ENCODE data around the gene AQP5. TPM values are rescaled to one million over a fixed set of nuclear protein-coding genes. Genes with fewer than 3 reads are reported as not detected.
"Not testable (repeated sequence)": the region's sequence is repeated elsewhere in the genome, so short reads cannot be mapped to it uniquely, and the experiment has no call there.

Gene AQP5
- total and polyA plus RNA-seq, 2 donors (not counting 3 experiments of a cell fraction or from before 2014, with no cell fraction given) = 0.95 to 2.3 TPM

- H3K9ac ChIP-seq (replicated peaks; ENCODE audit: extremely low read depth, insufficient read depth, low read length); H3K9me1 ChIP-seq (replicated peaks; ENCODE audit: control insufficient read depth, extremely low read depth, insufficient read depth, low read length); FAIRE-seq; DNase-seq (ENCODE audit: low read depth, low spot score); H4K20me1 ChIP-seq (replicated peaks; ENCODE audit: control insufficient read depth, extremely low read depth, insufficient read depth, low read length); POLR2A ChIA-PET; dilution Hi-C loops (cut with MboI; ENCODE audit: extremely low pct_ligation_motif_present, low sequenced_read_pairs); intact Hi-C loops (cut with micrococcal nuclease); H3K9me3 ChIP-seq (replicated peaks; ENCODE audit: control insufficient read depth, insufficient read depth, low read length); H2AFZ ChIP-seq (ENCODE audit: low read depth, low read length); H3K4me2 ChIP-seq (ENCODE audit: insufficient read depth, low read length); H3K79me2 ChIP-seq (ENCODE audit: control insufficient read depth, insufficient read depth, low read length); H3K27ac ChIP-seq (ENCODE audit: insufficient read depth, low read depth, low read length); H3K4me3 ChIP-seq (replicated peaks in 1 of 3; ENCODE audit: insufficient read depth in 1 of 3, low read depth in 1 of 3, low read length in 3 of 3); H3K36me3 ChIP-seq (ENCODE audit: control insufficient read depth in 2 of 2, extremely low read depth in 1 of 2, insufficient read depth in 2 of 2, low read length in 2 of 2); H3K27me3 ChIP-seq (ENCODE audit: control insufficient read depth in 2 of 2, insufficient read depth in 2 of 2, low read length in 2 of 2); BruUV-seq (replicated peaks): not testable (repeated sequence)
- peaks cover 14% of the 10 kb centered on the region for H3K4me1 ChIP-seq (ENCODE audit: control insufficient read depth, extremely low read depth, insufficient read depth, low read length)
- CTCF ChIA-PET = interaction anchor here (0.6 to 1.5 kb wide), 4 partner anchors 9 to 19 kb away, joined by 3 to 6 read pairs (median 4); no protein-coding TSS in a partner anchor
Measured at GRCh38 chr12:49986476-49986875, 24.8 kb downstream of the AQP5 start.

GRCh38 chr12:49987625-49988303 is 26.1 kb downstream of the AQP5 start:
- no TSS peak for BruUV-seq (replicated peaks)
- FAIRE-seq (no peak), DNase-seq (ENCODE audit: low read depth, low spot score) (no peak)
- Histone ChIP-seq H3K9me1 (replicated peaks; ENCODE audit: control insufficient read depth, extremely low read depth, insufficient read depth, low read length) (no peaks in the 10 kb centered on the region), H3K79me2 (ENCODE audit: control insufficient read depth, insufficient read depth, low read length) (no peaks in the 10 kb centered on the region), H3K9ac (replicated peaks; ENCODE audit: extremely low read depth, insufficient read depth, low read length) (no peak overlapping the region), H2AFZ (ENCODE audit: low read depth, low read length) (no peak overlapping the region), H3K27me3 (ENCODE audit: control insufficient read depth in 2 of 2, insufficient read depth in 2 of 2, low read length in 2 of 2) (no peaks in the 10 kb centered on the region), H3K27ac (ENCODE audit: insufficient read depth, low read depth, low read length) (no peak overlapping the region), H3K36me3 (ENCODE audit: control insufficient read depth in 2 of 2, extremely low read depth in 1 of 2, insufficient read depth in 2 of 2, low read length in 2 of 2) (peaks cover 2 to 14% of the 10 kb centered on the region in 2 experiments), H3K9me3 (replicated peaks; ENCODE audit: control insufficient read depth, insufficient read depth, low read length) (no peaks in the 10 kb centered on the region), H3K4me2 (ENCODE audit: insufficient read depth, low read length) (no peak overlapping the region), H3K4me1 (ENCODE audit: control insufficient read depth, extremely low read depth, insufficient read depth, low read length) (peaks cover 14% of the 10 kb centered on the region), H4K20me1 (replicated peaks; ENCODE audit: control insufficient read depth, extremely low read depth, insufficient read depth, low read length) (no peaks in the 10 kb centered on the region), H3K4me3 (replicated peaks in 1 of 3; ENCODE audit: insufficient read depth in 1 of 3, low read depth in 1 of 3, low read length in 3 of 3) (no peak overlapping the region)
- dilution Hi-C loops (cut with MboI; ENCODE audit: extremely low pct_ligation_motif_present, low sequenced_read_pairs) (no loop called here), intact Hi-C loops (cut with micrococcal nuclease) (no loop called here)
- POLR2A ChIA-PET = no interaction called here
- CTCF ChIA-PET = interaction anchor here (2.1 kb wide), 1 partner anchor 21 kb away, joined by 4 read pairs; no protein-coding TSS in a partner anchor
- TF ChIP-seq POLR2AphosphoS5 (IDR thresholded peaks at IDR 0.05; ENCODE audit: insufficient read depth, low read depth, low read length) (no peak), EZH2 (IDR thresholded peaks at IDR 0.05; ENCODE audit: borderline replicate concordance, low read depth, low read length, severe bottlenecking) (no peak), POLR2A (IDR thresholded peaks at IDR 0.05; ENCODE audit: low read depth, low read length) (no peak), MAX (IDR thresholded peaks at IDR 0.05; ENCODE audit: insufficient read depth, insufficient read length) (no peak), MYC (IDR thresholded peaks at IDR 0.05; ENCODE audit: low read depth, low read length) (no peak), FOS (IDR thresholded peaks at IDR 0.05; ENCODE audit: borderline replicate concordance, insufficient read depth, low read length) (no peak), JUN (IDR thresholded peaks at IDR 0.05; ENCODE audit: borderline replicate concordance, insufficient read depth, insufficient read length, low read depth) (no peak), GATA2 (IDR thresholded peaks at IDR 0.05; ENCODE audit: insufficient read depth, insufficient read length, low read depth, low read length) (no peak), CTCF (IDR thresholded peaks at IDR 0.05; ENCODE audit: extremely low read depth in 1 of 2, insufficient read depth in 1 of 2, low read depth in 1 of 2, low read length in 2 of 2) (no peak)

Data from endothelial cell of umbilical vein (primary cell).